ENCODE results near the gene TRAF3IP3. TPM values are rescaled to one million over a fixed set of nuclear protein-coding genes. Genes with fewer than 3 reads are reported as not detected.
"Not testable (repeated sequence)": the region's sequence is repeated elsewhere in the genome, so short reads cannot be mapped to it uniquely, and the experiment has no call there.

Gene TRAF3IP3
- total RNA-seq, 1 experiment from 2014 or later, result not detected

DNA sequence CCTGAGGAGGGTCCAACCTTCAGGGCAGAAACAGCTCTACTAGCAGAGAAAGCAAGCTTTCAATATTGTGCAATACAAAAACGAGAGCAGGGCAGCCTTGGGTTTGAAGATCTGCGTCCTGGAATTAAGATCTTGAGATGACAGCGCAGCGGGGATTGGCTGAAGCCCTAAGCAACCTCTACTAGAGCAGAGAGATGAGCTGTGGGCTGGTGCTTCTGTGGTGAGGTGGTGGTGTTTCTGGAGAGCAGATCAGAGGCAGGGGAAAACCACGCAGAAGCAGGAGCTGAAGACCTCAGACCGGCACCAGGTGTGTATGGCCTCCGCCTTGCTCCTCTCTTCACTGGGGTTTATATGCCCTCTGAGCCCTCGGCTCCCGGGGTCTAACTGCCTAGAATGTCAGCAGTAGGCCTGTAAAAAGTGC, 12.5 kb downstream of the TRAF3IP3 start:
- no peak for DNase-seq (ENCODE audit: low spot score)

DNA sequence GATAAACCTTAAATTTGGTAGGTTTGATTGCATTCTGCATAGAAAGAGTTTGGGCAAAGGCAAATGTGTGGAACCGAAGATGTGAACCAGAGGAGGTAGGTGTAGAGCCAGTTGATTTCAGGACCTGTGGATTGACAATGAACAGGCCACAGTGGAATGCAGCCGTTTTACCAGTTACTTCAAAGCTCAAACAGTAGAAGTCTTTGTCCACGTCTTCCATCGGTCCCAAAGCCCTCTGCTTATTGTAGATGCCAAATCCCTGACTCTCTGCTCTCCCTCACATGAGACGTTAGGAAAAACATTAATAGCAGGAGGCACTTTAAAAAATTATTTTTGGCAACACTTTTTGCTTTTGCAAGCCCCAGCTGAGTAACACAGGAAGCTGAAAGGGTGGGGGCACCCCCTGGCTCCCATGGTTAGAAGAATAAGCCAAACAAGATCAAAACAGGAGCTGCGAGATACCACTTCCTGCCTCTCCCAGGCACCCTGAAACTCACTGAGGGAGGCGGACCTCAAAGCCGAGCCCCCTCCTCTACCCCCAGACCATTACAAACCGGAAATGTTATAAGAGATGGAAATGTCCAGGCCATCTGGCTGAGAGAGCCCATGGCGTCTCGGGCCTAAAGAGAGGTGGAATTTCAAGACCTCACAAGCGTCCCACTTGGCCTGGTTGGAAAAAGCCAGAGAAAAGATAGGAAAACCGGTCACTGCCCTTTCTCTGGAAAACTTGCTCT, 13.5 kb downstream of the TRAF3IP3 start:
- peak; percentile 94 for DNase-seq (ENCODE audit: low spot score)

GRCh38 chr1:209769971-209770370, 14.1 kb downstream of the TRAF3IP3 start:
- DNase-seq (ENCODE audit: low spot score), result peak; percentile 16

DNA sequence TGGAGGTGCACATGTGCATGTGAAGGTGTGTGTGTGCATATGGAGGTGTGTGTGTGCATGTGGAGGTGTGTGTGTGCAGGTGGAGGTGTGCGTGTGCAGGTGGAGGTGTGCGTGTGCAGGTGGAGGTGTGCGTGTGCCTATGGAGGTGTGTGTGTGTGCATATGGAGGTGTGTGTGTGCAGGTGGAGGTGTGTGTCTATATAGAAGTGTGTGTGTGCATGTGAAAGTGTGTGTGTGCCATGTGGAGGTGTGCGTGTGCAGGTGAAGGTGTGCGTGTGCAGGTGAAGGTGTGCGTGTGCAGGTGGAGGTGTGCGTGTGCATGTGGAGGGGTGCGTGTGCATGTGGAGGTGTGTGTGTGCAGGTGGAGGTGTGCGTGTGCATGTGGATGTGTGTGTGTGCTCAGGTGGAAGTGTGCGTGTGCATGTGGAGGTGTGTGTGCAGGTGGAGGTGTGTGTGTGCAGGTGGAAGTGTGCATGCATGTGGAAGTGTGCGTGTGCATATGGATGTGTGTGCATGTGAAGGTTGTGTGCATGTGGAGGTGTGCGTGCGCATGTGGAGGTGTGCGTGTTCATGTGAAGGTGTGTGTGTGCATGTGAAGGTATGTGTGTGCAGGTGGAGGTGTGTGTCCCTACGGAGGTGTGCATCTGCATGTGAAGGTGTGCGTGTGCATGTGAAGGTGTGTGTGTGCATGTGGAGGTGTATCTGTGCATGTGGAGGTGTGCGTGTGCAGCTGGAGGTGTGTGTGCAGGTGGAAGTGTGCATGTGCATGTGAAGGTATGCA, 15.0 kb downstream of the TRAF3IP3 start:
- no peak for DNase-seq (ENCODE audit: low spot score)

- no peak for DNase-seq (ENCODE audit: low spot score)
Observed at GRCh38 chr1:209772126-209772525, 16.3 kb downstream of the TRAF3IP3 start.

DNA sequence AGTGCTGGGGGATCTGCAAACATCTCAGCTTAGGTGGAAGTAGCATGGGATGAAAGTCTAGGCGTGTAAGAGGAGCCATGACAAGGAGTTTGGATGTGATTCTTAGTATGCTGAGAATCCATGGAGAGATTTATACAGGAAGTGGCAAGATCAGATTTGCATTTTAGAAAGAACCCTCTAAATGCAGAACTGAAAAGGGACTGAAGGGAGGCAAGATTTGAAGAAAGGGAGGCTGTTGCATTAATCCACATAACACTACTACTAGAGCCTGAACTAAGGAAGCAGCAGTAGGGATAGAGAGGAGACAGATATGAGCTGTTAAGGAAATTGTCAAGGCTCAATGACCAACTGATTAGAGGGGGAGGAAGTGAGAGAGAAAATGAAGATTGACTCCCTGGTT, 18.7 kb downstream of the TRAF3IP3 start:
- no peak for DNase-seq (ENCODE audit: low spot score)

GRCh38 chr1:209775678-209776077, 19.8 kb downstream of the TRAF3IP3 start:
- no peak for DNase-seq (ENCODE audit: low spot score)

DNA sequence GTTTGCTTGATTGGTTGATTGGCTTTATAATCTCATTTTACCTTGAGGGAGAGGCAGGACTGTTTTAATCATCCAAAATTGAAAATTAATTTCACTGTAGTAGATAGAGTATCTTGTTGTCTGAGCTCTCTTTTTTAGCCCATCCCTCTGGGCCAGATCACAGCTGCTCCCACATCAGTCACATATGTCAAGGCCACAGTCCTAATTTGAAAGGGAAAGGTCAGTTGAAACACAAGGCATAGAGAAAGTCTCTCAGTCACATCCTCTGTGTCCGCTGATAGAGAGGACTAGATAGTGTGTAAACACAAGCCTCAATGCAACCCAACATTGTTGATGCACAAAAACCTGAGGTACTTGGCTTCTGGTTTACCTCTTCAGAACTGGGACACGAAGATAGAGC, 21.7 kb downstream of the TRAF3IP3 start:
- no peak for DNase-seq (ENCODE audit: low spot score)

- DNase-seq (ENCODE audit: low spot score), result no peak
Observed at GRCh38 chr1:209778102-209778501, 22.2 kb downstream of the TRAF3IP3 start.

GRCh38 chr1:209780268-209780667, 24.4 kb downstream of the TRAF3IP3 start:
- DNase-seq (ENCODE audit: low spot score), result no peak

DNA sequence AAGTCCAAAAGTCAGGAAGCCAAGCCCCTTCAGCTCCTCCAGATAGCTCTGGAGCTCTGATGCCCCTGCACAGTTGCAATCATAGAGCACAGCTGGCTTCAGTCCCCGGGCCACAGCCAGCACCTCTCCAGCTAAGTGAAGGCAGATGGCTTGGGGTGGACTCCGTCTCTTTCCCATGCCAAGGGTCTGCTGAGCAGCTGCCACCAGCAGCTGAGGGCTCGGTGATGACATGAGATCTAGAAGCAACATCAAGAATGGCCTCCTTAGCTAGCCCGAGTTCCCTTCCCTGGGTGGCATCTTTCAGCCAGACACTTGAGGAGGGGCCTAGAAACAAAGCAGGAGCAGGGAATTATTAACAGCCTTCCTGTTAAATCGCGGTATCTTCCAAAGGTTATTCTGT, 27.5 kb downstream of the TRAF3IP3 start:
- DNase-seq (ENCODE audit: low spot score), result no peak

DNA sequence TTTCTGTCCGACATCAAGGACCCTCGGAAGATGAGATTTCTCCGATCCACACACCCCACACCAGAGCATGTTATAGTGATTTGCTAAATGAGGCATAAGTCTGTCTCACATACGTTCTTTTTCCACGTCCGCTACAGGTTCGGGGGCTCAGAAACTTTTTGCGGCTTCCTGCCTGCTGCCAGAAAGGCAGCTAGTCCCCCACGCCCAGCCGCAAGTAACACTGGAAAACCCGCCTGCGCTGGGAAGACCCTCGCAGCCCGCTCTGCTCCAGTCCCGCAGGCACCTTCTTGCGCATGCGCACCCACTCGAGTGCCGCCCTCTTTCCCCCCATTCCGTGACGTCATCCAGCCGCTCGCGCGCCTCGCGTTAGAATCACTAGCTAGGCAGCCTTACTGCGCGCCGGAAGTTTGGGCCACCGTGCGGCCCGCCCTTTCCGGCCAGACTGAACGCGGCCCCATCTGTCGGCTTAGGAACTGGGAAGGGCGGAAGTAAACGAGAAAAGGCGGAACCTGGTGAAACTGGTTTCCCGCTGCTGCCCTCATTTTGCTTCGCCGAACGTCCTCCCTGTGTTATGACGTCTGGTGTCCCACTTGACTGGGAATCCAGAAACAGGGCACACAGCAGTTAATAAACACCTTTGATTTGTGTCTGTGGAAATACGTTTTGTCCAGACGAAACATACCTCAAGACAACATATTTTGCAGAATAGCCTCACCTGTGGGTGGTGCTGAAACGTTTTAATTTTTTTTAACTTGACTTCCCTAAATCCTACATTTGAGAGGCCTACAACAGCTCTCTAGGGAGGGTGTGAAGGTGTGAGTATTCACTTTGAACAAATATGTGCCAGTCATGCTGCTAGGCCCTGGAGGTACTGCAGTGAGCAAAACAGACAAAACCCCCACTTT, 28.7 kb downstream of the TRAF3IP3 start, which contains the start of gene C1orf74:
C1orf74 (minus strand) TSS at position 295 of the 905 bp plus-strand sequence. CDS start 925 bp downstream, outside the sequence.
- DNase-seq (ENCODE audit: low spot score), result peak; percentile 98

GRCh38 chr1:209785592-209785991, 29.7 kb downstream of the TRAF3IP3 start:
- no peak for DNase-seq (ENCODE audit: low spot score)

GRCh38 chr1:209786146-209786545, 30.3 kb downstream of the TRAF3IP3 start:
- no peak for DNase-seq (ENCODE audit: low spot score)

GRCh38 chr1:209787551-209787950, 31.7 kb downstream of the TRAF3IP3 start:
- no peak for DNase-seq (ENCODE audit: low spot score)

GRCh38 chr1:209789245-209789644, 33.4 kb downstream of the TRAF3IP3 start:
- no peak for DNase-seq (ENCODE audit: low spot score)

DNA sequence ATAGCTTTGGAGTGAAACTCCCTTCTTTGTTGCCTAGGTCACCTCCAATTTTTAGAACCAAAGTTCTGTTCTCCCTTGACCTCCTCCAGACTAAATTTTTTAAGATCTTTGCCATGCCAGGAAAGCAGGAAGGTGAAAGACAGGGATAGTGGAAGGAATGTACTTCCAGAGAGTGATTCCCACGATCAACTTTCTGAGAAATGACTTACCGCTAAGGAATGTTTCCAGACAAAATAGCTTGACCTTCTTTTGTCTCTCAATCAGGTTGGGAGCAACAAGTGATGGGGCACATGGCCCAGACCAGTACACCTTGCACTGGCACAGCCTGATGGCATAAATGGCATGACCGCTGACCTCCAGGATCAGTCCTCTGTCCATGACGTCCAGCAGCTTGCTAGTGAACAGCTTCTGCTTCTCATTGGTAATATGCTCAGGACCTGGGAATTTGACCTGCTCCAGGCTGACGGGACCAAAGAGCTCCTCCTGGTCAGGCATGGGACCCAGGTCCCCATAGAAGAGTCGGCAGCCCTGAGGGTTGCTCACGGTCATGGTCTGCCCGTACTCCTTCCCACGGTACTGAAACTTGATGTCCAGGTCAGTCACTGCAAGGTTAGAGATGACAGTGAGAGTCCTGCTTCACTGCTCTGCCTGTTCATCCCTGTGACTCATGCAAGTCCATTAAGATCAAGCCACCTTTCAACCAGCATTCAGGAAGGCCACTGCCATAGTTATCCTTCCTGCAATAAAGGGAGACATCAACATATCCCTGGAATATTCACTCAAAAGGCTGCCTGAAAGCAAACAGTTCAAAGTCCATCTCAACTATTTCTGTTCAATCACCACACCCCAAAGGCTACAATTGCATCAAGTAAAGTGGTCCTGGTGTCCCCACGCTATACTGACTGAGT, 34.7 kb downstream of the TRAF3IP3 start:
- peak; percentile 71 for DNase-seq (ENCODE audit: low spot score)

DNA sequence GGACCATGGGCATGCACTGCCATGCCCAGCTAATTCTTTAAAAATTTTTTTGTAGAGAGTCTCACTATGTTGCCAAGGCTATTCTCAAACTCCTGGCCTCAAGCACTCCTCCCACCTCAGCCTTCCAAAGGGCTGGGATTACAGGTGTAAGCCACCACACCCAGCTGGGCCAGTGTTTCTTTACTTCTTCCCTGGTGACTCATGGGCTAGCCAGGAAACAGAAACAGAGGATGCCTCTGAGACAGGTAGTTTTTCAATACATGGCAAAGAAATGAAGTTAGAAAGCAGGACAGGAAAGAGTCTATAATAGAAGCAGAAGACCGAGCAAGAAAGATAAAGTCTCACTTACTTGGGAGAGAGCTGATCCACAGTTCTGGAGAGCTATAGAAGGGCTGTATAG, 36.1 kb downstream of the TRAF3IP3 start:
- DNase-seq (ENCODE audit: low spot score), result no peak

- not testable (repeated sequence) for DNase-seq (ENCODE audit: low spot score)
Observed at GRCh38 chr1:209793711-209794110, 37.9 kb downstream of the TRAF3IP3 start.

- no peak for DNase-seq (ENCODE audit: low spot score)
Observed at GRCh38 chr1:209797978-209798639, 42.3 kb downstream of the TRAF3IP3 start.
